Erythroblast (primary cell): ENCODE measurements around the gene KRT27.

ENCODE experiments used
- GATA1 ChIP-seq: IDR thresholded peaks from 2 replicates; pipeline ENCODE4 v1.6.1; 2011; ENCODE audit warnings: low read depth, mild to moderate bottlenecking, control low read depth, low read length, moderate library complexity
- POLR2A ChIP-seq: IDR thresholded peaks from 2 replicates; pipeline ENCODE4 v1.6.1; 2011; ENCODE audit warnings: mild to moderate bottlenecking, low read length

GRCh38 chr17:40799859-40800258 is 17.5 kb upstream of the KRT27 start, which contains the start of gene KRT28:
- TF ChIP-seq POLR2A (no peak), GATA1 (no peak)
